Right lobe of liver (tissue), 6 donors: Measurements from ENCODE around the gene SORD. TPM values are rescaled to one million over a fixed set of nuclear protein-coding genes. Genes with fewer than 3 reads are reported as not detected.
A peak's percentile ranks its signal among the peaks of the same experiment; 100 is the strongest.
"Not testable (repeated sequence)": the region's sequence is repeated elsewhere in the genome, so short reads cannot be mapped to it uniquely, and the experiment has no call there.

ENCODE experiments used
- ATAC-seq, 4 donors: fragments of 200-7000 bp; cut with Tn5 transposase; one replicate each; pipeline ENCODE4 v1.9.1; 2020; ENCODE audit warnings: mild to moderate bottlenecking in 4 of 4, moderate library complexity in 4 of 4
- DNase-seq, 3 donors: peaks; one replicate each; pipeline ENCODE4 v3.0.0-alpha.2; 2020
- H3K27ac ChIP-seq, 3 donors: fragments of 200-600 bp; one replicate each; pipeline ENCODE4 v1.8.0; 2022
- H3K27me3 ChIP-seq, 2 donors: fragments of 200-600 bp; one replicate each; pipeline ENCODE4 v1.8.0; 2022
- H3K36me3 ChIP-seq, 4 donors: fragments of 200-600 bp; sonication (generic) in 1 of 4; one replicate each; pipeline versions ENCODE4 v1.5.1 to v1.8.0; 2017 to 2022; ENCODE audit warnings: control low read depth in 1 of 4
- H3K4me1 ChIP-seq, 4 donors: fragments of 200-600 bp; sonication (generic) in 1 of 4; one replicate each; pipeline versions ENCODE4 v1.5.1 to v1.8.0; 2017 to 2022; ENCODE audit warnings: control low read depth in 1 of 4
- H3K4me3 ChIP-seq, 3 donors: fragments of 200-600 bp; one replicate each; pipeline ENCODE4 v1.8.0; 2022
- H3K9me3 ChIP-seq, 4 donors: fragments of 200-600 bp; sonication (generic) in 1 of 4; one replicate each; pipeline versions ENCODE4 v1.5.1 to v1.8.0; 2017 to 2022; ENCODE audit warnings: control low read depth in 1 of 4
- POLR2A ChIP-seq: fragments of 450-650 bp; IDR thresholded peaks from one replicate; pipeline ENCODE4 v1.6.1; 2017; ENCODE audit warnings: antibody characterized with exemption, mild to moderate bottlenecking
- WGBS: methylation state at CpG from one replicate; pipeline ENCODE4 v1.1.6; 2018; ENCODE audit warnings: low coverage, low lambda C conversion rate; ENCODE audit not compliant: insufficient coverage; ENCODE audit errors: missing lambda C conversion rate; 5-methylcytosine and 5-hydroxymethylcytosine counted together
- intact Hi-C, 2 donors: fragments of 100-400 bp; cut with DNase I; formaldehyde crosslinking; loops; one replicate each; pipeline versions ENCODE4 v1.11.2 to v1.14.1; 2022
- total RNA-seq, 6 experiments: library from RNA; depleted of rRNA in 2 of 6; stranded (reverse); fragments of >200 nt in 2 of 6; fragmentation: NEBNext Ultra II Directional in 3 of 6; extraction: Animal tissue kit (Norgen Biotek cat#: 25700) in 3 of 6; gene quantifications; one replicate each; pipeline versions ENCODE4 v1.1.0 to v1.2.4, GENCODE V29; 2016 to 2023
- TF ChIP-seq, protein P1 (sequence below), 4 donors: fragments of 200-600 bp in 3 of 4; fragments of 450-650 bp in 1 of 4; IDR thresholded peaks; one replicate each; pipeline versions ENCODE4 v1.5.1 to v1.8.0; 2016 to 2022; ENCODE audit warnings: antibody characterized with exemption in 4 of 4, mild to moderate bottlenecking in 2 of 4
- donor health status: DM: no; HTN: yes; CAD: no.
- donor health status: DM: no; HTN: no; CAD: no.
- donor health status: DM: no; HTN: no; CAD: no.
- donor health status: DM: no; HTN: yes; CAD: no.
- donor health status: DM: no; HTN: yes; CAD: no.

Gene SORD
- total RNA-seq, 6 experiments from 2014 or later, result 87.1 to 380 (median 236) TPM

DNA sequence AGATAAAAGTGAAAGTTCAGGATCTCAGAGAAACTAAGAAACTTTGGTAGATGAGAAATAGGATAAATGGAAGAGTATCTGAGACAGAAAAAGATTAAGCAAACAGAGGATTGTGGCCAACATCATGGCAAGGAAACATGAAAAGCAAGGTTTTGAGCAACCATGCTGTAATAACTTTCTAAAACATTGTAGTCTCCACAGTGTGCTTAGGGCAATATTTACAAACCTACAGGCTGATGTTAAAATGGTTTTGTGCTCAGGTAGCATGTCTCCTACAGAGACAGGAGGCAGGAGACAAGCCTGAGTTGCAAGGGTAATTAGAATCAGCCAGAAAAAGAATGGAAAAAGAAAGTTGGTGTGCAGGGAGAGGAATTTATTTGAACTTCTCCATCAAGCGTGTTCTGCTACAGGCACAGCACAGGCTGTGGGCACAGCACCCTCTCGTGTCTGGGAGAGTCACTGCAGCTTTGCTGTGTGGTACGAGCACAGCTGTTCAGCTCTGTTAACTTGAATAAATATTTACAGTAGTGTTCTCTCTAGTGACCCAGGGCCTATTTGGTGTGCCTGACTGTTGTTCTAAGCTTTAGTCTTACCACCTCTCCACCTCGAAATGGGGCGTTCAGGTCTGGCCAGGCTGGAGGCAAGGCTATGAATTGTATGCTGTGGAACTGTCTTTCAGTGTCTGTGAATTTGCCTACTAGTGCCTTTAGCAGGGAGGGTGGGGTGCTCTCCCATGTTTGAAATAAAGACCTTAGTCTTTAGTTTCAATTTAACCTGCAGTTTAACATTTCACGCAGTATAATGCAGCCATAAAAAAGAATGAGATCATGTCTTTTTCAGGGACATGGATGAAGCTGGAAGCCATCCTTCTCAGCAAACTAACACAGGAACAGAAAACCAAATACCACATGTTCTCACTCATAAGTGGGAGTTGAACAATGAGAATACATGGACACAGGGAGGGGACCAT, 14.1 kb downstream of the SORD start:
- Histone ChIP-seq H3K4me1 (peaks cover 0 to 45% (median 13%) of the 10 kb centered on the region in 4 donors), H3K27ac (peak overlapping the region; percentile 44 to 60 (median 48))
- WGBS, result 15% methylated on average over 6 of the region's 6 CpGs
- DNase-seq, result peak; percentile 82 to 90 (median 88)
- TF ChIP-seq, protein P1, sequence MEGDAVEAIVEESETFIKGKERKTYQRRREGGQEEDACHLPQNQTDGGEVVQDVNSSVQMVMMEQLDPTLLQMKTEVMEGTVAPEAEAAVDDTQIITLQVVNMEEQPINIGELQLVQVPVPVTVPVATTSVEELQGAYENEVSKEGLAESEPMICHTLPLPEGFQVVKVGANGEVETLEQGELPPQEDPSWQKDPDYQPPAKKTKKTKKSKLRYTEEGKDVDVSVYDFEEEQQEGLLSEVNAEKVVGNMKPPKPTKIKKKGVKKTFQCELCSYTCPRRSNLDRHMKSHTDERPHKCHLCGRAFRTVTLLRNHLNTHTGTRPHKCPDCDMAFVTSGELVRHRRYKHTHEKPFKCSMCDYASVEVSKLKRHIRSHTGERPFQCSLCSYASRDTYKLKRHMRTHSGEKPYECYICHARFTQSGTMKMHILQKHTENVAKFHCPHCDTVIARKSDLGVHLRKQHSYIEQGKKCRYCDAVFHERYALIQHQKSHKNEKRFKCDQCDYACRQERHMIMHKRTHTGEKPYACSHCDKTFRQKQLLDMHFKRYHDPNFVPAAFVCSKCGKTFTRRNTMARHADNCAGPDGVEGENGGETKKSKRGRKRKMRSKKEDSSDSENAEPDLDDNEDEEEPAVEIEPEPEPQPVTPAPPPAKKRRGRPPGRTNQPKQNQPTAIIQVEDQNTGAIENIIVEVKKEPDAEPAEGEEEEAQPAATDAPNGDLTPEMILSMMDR (IDR thresholded peaks at IDR 0.05), result peak; percentile 72 to 91 (median 80)
- H3K36me3 ChIP-seq, intact Hi-C loops, H3K27me3 ChIP-seq, H3K9me3 ChIP-seq, H3K4me3 ChIP-seq: not testable (repeated sequence)
- ATAC-seq, result peak; percentile 92 to 99 (median 95)

DNA sequence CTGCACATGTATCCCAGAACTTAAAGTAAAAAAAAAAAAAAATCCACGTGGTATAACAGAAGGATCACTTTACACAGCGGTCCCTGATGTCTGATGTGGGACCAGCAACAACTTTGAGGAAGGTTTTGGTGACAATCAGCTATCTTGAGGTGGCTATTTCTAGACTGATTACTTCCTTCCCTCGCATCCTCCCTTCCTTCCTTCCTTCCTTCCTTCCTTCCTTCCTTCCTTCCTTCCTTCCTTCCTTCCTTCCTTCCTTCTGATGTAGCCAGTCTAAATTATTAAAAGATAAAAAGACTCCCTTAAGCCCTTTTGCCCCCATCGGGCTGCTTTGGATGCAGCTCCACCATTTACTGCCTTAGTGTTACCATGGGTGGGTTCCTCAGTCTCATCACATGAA, 14.9 kb downstream of the SORD start:
- 54% methylated on average over 4 of the region's 4 CpGs for WGBS
- intact Hi-C loops, result no loop called here
- Histone ChIP-seq H3K36me3 (peaks cover 0 to 4% (median 0%) of the 10 kb centered on the region in 4 donors), H3K4me1 (peaks cover 0 to 45% (median 13%) of the 10 kb centered on the region in 4 donors), H3K27ac (peak overlapping the region in 2 of 3 donors; percentile 44 to 60), H3K27me3 (no peaks in the 10 kb centered on the region), H3K9me3 (no peaks in the 10 kb centered on the region), H3K4me3 (no peak overlapping the region)
- no peak for TF ChIP-seq POLR2A
- TF ChIP-seq, protein P1 (IDR thresholded peaks at IDR 0.05), result no peak
- DNase-seq (no peak), ATAC-seq (no peak)

DNA sequence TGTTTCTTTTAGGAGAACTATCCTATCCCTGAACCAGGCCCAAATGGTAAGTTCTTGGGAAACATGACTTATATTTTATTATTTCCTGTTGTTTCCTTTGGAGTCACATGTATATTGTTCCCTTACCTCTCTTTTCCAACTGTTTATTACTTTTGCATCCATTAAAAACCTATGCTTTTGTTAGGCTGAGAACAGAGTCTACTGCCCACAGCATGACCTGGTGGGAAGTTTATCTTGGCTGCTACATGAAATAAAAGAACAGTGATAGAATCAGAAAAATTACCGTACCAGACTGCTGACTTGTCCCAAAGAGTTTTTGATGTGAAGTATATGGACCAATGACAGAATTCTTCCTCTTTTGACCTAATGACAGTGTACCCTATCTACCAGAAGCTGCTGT, 17.4 kb downstream of the SORD start:
- H3K4me3 ChIP-seq, intact Hi-C loops, H3K9me3 ChIP-seq, ATAC-seq, H3K27me3 ChIP-seq, H3K27ac ChIP-seq, DNase-seq: not testable (repeated sequence)
- WGBS, result 45% methylated on average over 1 of the region's 1 CpG
- Histone ChIP-seq H3K4me1 (peaks cover 0 to 32% (median 10%) of the 10 kb centered on the region in 4 donors), H3K36me3 (peaks cover 0 to 15% (median 2%) of the 10 kb centered on the region in 4 donors)

DNA sequence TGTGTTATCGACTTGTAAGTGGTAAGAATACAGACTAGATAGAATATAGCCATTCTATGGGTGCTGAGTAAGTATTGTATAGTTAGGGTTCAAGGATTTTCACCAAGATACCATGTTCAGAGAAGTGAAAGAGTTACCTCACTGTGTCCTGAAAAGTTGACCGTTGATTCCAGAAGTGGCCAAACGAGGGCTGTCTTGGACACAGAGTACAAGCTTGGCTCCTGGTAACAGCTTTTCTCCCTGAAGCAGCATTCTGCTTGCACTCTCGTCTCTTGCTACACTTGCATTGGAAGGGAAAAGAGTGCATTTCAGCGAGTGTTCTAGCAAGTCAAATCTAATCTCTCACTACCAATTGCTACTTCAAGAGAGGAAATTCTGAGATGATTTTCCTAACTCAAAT, 18.5 kb downstream of the SORD start:
- H3K27ac ChIP-seq, result not testable (repeated sequence)

DNA sequence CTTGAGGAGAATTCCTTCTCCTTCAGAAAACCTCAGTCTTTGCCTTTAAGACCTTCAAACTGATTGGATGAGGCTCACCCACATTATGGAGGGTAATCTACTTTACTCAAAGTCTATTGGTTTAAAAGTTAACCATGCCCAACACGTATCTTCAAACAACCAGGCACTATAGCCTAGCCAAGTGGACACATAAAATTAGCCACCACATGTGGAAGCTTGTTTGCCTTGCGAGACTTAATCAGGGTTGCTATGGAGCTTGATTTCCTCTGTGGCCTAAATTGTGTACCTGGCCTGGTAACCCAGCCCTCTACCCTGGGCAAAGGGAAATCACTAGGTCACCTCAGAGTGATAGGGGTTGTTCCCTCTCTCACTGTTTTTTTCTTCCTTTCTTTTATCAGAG, 19.9 kb downstream of the SORD start:
- no CpG with 5 or more reads among the region's 2 CpGs for WGBS
- DNase-seq, H3K27me3 ChIP-seq, H3K9me3 ChIP-seq, intact Hi-C loops, H3K4me3 ChIP-seq, H3K27ac ChIP-seq: not testable (repeated sequence)
- peak in 2 of 4 donors; percentile 14 to 47 for ATAC-seq
- peaks cover 0 to 25% (median 11%) of the 10 kb centered on the region in 4 donors for H3K36me3 ChIP-seq
- H3K4me1 ChIP-seq, result peaks cover 0 to 12% (median 3%) of the 10 kb centered on the region in 4 donors

More for the DNA sequence above, 18.5 kb downstream of the SORD start:
- peaks cover 0 to 22% (median 5%) of the 10 kb centered on the region in 4 donors for H3K4me1 ChIP-seq
- H3K9me3 ChIP-seq, DNase-seq, intact Hi-C loops, H3K4me3 ChIP-seq, H3K27me3 ChIP-seq: not testable (repeated sequence)
- TF ChIP-seq, protein P1 (IDR thresholded peaks at IDR 0.05), result peak in 2 of 4 donors; percentile 8 to 12
- ATAC-seq, result peak in 2 of 4 donors; percentile 6 to 20
- WGBS, result 61% methylated on average over 5 of the region's 5 CpGs
- peaks cover 0 to 14% (median 4%) of the 10 kb centered on the region in 4 donors for H3K36me3 ChIP-seq

DNA sequence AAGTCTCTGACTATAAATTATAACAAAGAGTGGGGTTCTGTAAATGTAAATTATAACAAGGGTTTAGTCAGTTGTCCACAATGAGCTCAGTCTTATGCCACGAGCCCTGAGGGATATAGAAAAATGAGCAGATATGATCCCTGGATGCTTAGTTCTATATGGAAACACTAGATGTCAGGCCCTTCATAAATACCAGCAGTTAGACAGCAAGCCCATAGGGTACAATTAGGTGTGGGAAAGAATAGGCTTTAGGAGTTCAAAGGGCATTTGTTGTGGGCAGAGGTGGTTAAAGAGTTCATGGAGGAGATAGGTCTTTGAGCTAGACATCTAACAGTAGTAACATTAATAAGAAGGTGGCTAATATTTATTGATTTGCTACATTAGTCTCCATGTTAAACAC, 21.3 kb downstream of the SORD start:
- intact Hi-C loops, result not testable (repeated sequence)

DNA sequence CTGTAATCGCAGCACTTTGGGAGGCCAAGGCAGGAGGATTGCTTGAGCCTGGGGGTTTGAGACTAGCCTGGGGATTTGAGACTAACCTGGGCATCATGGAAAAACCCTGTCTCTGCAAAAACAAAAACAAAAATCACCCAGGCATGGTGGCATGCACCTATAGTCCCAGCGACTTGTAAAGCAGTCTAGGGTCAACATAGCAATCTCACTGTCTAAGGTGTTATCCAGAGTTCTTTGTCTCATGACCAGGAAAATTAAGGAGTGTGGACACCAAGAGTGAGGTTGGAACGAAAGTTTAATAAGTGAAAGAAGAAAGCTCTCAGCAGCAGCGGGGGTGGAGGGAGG, 25.4 kb downstream of the SORD start:
- 73% methylated on average over 4 of the region's 4 CpGs for WGBS
- H3K27me3 ChIP-seq, H3K27ac ChIP-seq, H3K9me3 ChIP-seq, H3K4me3 ChIP-seq, H3K4me1 ChIP-seq, ATAC-seq, intact Hi-C loops, DNase-seq: not testable (repeated sequence)
- peaks cover 0 to 60% (median 14%) of the 10 kb centered on the region in 4 donors for H3K36me3 ChIP-seq

More for the DNA sequence above, 21.3 kb downstream of the SORD start:
- not testable (repeated sequence) for H3K27me3 ChIP-seq, ATAC-seq, H3K9me3 ChIP-seq, H3K27ac ChIP-seq, DNase-seq, H3K4me3 ChIP-seq, H3K4me1 ChIP-seq
- peaks cover 0 to 32% (median 11%) of the 10 kb centered on the region in 4 donors for H3K36me3 ChIP-seq
- WGBS, result no CpG with 5 or more reads among the region's 1 CpG
